Psoas muscle (tissue), 8 donors: ENCODE results near the gene RCC2. TPM values are rescaled to one million over a fixed set of nuclear protein-coding genes. Genes with fewer than 3 reads are reported as not detected.

Experiments
- ATAC-seq, 4 donors: fragments of 200-7000 bp; cut with Tn5 transposase; one replicate each; pipeline ENCODE4 v1.9.1; 2020; ENCODE audit warnings: moderate library complexity in 3 of 4, mild to moderate bottlenecking in 2 of 4
- DNase-seq, 2 donors: peaks; one replicate each; pipeline ENCODE4 v3.0.0-alpha.2; 2020
- H3K27ac ChIP-seq: fragments of 200-600 bp; one replicate; pipeline ENCODE4 v1.8.0; 2022
- H3K27me3 ChIP-seq, 3 donors: fragments of 200-600 bp in 1 of 3; one replicate each; pipeline versions ENCODE4 v1.6.1 to v1.8.0; 2013 to 2022; ENCODE audit warnings: low read length in 2 of 3, mild to moderate bottlenecking in 2 of 3, moderate library complexity in 1 of 3; ENCODE audit not compliant: insufficient read depth in 3 of 3
- H3K36me3 ChIP-seq, 2 donors: fragments of 200-600 bp in 1 of 2; one replicate each; pipeline versions ENCODE4 v1.6.1 to v1.8.0; 2013 to 2022; ENCODE audit warnings: low read depth in 1 of 2, mild to moderate bottlenecking in 1 of 2, moderate library complexity in 1 of 2; ENCODE audit not compliant: insufficient read depth in 1 of 2
- H3K4me1 ChIP-seq: fragments of 200-600 bp; one replicate; pipeline ENCODE4 v1.8.0; 2022
- H3K4me3 ChIP-seq: fragments of 200-600 bp; one replicate; pipeline ENCODE4 v1.8.0; 2022; ENCODE audit warnings: mild to moderate bottlenecking
- H3K9me3 ChIP-seq: fragments of 200-600 bp; one replicate; pipeline ENCODE4 v1.8.0; 2022
- WGBS, 3 donors: extraction: QIAGEN DNeasy Blood & Tissue Kit; methylation state at CpG; one replicate each; pipeline versions ENCODE4 v1.1.6 to v1.1.7; 2013; 5-methylcytosine and 5-hydroxymethylcytosine counted together
- intact Hi-C, 2 donors: fragments of 100-400 bp; cut with DNase I; formaldehyde crosslinking; loops; one replicate each; pipeline versions ENCODE4 v1.11.0 to v1.14.2; 2022
- polyA plus RNA-seq, 3 donors: library from polyadenylated mRNA; stranded (reverse); fragments of 200-250 nt; gene quantifications; one replicate each; pipeline ENCODE4 v1.2.3, GENCODE V29; 2013
- total RNA-seq, 4 donors: library from RNA; stranded (reverse); fragmentation: NEBNext Ultra II Directional in 2 of 4; extraction: Animal tissue kit (Norgen Biotek cat#: 25700) in 2 of 4; gene quantifications; one replicate each; pipeline versions ENCODE4 v1.2.1 to v1.2.4, GENCODE V29; 2021 to 2023
- TF ChIP-seq, protein P1 (sequence below): fragments of 200-600 bp; IDR thresholded peaks from one replicate; pipeline ENCODE4 v1.8.0; 2022; ENCODE audit warnings: antibody characterized with exemption
- donor health status: healthy with polysubstance abuse.
- donor health status: DM: no; HTN: no; CAD: no; lungs with moderate emphysema.
- donor health status: Bipolar disorder and iron deficiency.
- donor health status: healthy.
- donor health status: DM: yes; HTN: yes; CAD: no.
- donor health status: DM: no; HTN: no; CAD: no.
- donor health status: DM: no; HTN: no; CAD: no.
- donor health status: DM: yes; HTN: yes; CAD: no.

RCC2 gene
- total and polyA plus RNA-seq, 7 donors, result 6.8 to 18.7 (median 10.6) TPM

DNA sequence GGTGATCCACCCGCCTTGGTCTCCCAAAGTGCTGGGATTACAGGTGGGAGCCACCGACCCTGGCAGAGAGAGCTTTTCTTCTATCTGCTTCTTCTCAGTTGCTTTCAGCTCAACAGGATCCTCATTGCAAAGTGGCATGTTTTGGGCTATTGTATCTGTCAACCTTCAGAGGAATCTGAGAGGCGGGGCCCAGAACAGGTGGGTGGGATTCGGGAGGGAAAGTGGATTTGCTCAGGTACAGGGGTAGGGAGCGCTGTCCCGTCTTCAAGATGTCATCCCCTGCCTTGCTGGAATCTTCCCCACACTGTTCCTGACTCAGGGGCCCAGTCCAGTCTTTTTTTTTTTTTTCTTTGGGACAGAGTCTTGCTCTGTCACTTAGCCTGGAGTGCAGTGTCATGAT lies 26.9 kb upstream of the RCC2 start:
- no peak for DNase-seq
- Histone ChIP-seq H3K27me3 (peaks cover 0 to 8% (median 0%) of the 10 kb centered on the region in 3 donors), H3K36me3 (no peaks in the 10 kb centered on the region), H3K27ac (no peak overlapping the region), H3K4me1 (no peaks in the 10 kb centered on the region), H3K4me3 (no peak overlapping the region), H3K9me3 (no peaks in the 10 kb centered on the region)
- TF ChIP-seq, protein P1, sequence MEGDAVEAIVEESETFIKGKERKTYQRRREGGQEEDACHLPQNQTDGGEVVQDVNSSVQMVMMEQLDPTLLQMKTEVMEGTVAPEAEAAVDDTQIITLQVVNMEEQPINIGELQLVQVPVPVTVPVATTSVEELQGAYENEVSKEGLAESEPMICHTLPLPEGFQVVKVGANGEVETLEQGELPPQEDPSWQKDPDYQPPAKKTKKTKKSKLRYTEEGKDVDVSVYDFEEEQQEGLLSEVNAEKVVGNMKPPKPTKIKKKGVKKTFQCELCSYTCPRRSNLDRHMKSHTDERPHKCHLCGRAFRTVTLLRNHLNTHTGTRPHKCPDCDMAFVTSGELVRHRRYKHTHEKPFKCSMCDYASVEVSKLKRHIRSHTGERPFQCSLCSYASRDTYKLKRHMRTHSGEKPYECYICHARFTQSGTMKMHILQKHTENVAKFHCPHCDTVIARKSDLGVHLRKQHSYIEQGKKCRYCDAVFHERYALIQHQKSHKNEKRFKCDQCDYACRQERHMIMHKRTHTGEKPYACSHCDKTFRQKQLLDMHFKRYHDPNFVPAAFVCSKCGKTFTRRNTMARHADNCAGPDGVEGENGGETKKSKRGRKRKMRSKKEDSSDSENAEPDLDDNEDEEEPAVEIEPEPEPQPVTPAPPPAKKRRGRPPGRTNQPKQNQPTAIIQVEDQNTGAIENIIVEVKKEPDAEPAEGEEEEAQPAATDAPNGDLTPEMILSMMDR, result no peak
- 72 to 77% (median 73%) methylated on average over 6 of the region's 6 CpGs for WGBS, 3 donors
- no peak for ATAC-seq
- intact Hi-C loops, result no loop called here

DNA sequence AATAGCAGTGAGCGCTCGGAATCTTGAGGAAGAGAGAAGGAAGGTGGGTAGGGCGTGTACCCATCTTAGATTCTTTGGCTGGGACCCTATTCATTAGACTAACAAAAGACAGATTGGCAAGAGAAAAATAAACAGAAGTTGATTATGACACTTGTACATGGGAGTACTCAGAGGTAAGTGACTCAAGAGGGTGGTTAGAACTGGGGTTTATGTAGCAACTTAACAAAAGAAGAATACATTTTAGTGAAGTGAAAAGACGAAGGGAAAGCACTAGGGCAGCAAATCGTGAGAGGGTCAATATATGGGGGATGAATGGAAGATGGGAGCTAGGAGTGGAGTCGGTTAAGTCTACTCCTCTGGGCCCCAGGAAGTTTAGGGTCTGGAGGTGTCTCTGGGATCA lies 25.8 kb upstream of the RCC2 start:
- H3K36me3 ChIP-seq, result no peaks in the 10 kb centered on the region
- no peak for ATAC-seq
- intact Hi-C loops, result no loop called here

DNA sequence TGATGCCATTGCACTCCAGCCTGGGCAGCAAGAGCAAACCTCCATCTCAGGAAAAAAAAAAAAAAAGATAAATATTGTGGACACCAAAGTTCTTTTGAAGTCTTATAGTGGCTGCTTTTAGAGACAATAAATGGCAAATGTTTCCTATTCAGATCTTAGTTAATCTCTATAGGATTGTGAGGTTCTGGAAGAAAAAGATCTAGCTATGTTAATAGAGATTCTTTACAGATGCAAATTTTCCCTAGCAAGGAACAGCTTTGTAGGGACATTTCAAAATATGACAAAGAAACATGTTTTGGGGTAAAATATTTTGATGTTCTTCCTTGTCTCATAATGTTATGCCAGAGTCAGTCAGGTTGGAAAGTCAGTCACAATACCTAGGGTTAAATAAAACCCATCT lies 24.5 kb upstream of the RCC2 start:
- Histone ChIP-seq H3K9me3 (no peaks in the 10 kb centered on the region), H3K36me3 (no peaks in the 10 kb centered on the region), H3K4me1 (no peaks in the 10 kb centered on the region), H3K4me3 (no peak overlapping the region), H3K27me3 (peaks cover 0 to 21% (median 3%) of the 10 kb centered on the region in 3 donors), H3K27ac (no peak overlapping the region)
- intact Hi-C loops, result no loop called here
- ATAC-seq (no peak), DNase-seq (no peak)
- TF ChIP-seq, protein P1, result no peak

More for the DNA sequence above, 25.8 kb upstream of the RCC2 start:
- H3K4me3 ChIP-seq, result no peak overlapping the region
- H3K4me1 ChIP-seq, result no peaks in the 10 kb centered on the region
- 75 to 85% (median 80%) methylated on average over 6 of the region's 6 CpGs for WGBS, 3 donors
- H3K9me3 ChIP-seq, result no peaks in the 10 kb centered on the region
- no peak for DNase-seq
- no peak overlapping the region for H3K27ac ChIP-seq
- TF ChIP-seq, protein P1, result no peak
- peaks cover 0 to 15% (median 0%) of the 10 kb centered on the region in 3 donors for H3K27me3 ChIP-seq

DNA sequence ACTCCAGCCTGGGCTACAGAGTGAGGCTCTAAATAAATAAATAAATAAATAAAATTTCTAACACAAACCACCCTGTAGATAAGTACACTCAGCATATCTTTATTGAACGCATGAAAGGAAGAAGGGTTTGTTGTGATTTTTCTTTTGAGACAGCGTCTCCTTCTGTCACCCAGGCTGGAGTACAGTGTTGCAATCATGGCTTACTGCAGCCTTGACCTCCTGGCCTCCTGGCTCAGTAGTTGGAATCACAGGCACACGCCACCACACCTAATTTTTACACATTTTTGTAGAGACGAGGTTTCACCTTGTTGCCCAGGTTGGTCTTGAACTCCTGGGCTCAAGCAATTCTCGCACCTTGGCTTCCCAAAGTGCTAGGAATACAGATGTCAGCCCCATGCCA lies 23.2 kb upstream of the RCC2 start:
- ATAC-seq (no peak), DNase-seq (no peak)
- Histone ChIP-seq H3K27me3 (peaks cover 0 to 15% (median 3%) of the 10 kb centered on the region in 3 donors), H3K9me3 (no peaks in the 10 kb centered on the region), H3K4me3 (no peak overlapping the region), H3K4me1 (no peaks in the 10 kb centered on the region), H3K27ac (no peak overlapping the region), H3K36me3 (no peaks in the 10 kb centered on the region)
- intact Hi-C loops, result no loop called here
- WGBS, 3 donors, result 69 to 84% (median 78%) methylated on average over 5 of the region's 5 CpGs
- TF ChIP-seq, protein P1, result no peak

DNA sequence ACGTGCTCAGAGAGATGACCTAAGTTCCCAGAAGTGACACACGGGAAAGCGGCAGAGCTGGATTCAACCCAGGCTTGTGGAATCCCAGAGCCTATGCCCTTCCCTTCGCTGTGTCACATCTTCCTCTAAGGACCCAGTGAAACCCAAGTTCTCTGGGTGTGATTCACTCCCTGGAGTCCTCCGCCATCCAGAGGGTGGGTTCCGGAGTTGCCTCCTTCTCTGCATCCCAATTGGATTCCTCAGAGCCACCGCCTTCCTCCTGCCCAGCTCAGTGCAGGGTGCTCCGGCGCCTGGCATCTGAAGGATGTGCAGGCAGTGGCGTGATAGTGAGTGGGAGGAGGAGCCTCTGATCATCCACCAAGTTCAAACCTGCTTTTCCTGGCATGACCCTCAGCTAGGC lies 20.7 kb upstream of the RCC2 start:
- H3K36me3 ChIP-seq, result no peaks in the 10 kb centered on the region
- WGBS, 3 donors, result 66 to 74% (median 69%) methylated on average over 10 of the region's 10 CpGs
- H3K27ac ChIP-seq, result no peak overlapping the region
- no peaks in the 10 kb centered on the region for H3K4me1 ChIP-seq
- intact Hi-C loops, result no loop called here
- TF ChIP-seq, protein P1, result no peak
- no peaks in the 10 kb centered on the region for H3K9me3 ChIP-seq
- peaks cover 0 to 15% (median 3%) of the 10 kb centered on the region in 3 donors for H3K27me3 ChIP-seq
- H3K4me3 ChIP-seq, result no peak overlapping the region
- DNase-seq, result no peak
- no peak for ATAC-seq
